Measurements from ENCODE around the gene MPLKIP. TPM values are rescaled to one million over a fixed set of nuclear protein-coding genes. Genes with fewer than 3 reads are reported as not detected.
A peak's percentile ranks its signal among the peaks of the same experiment; 100 is the strongest.
"Not testable (repeated sequence)": the region's sequence is repeated elsewhere in the genome, so short reads cannot be mapped to it uniquely, and the experiment has no call there.

MPLKIP gene
- polyA plus RNA-seq (ENCODE audit: insufficient read length) = 20.4 TPM

GRCh38 chr7:40134428-40135316 lies at the start of gene MPLKIP, which contains the start of gene SUGCT:
TSS of gene MPLKIP (minus strand) at chr7:40134622. CDS start at chr7:40134567, 55 bp downstream.
TSS of gene SUGCT (plus strand) at chr7:40135005.
- peak; percentile 94 for DNase-seq

DNA sequence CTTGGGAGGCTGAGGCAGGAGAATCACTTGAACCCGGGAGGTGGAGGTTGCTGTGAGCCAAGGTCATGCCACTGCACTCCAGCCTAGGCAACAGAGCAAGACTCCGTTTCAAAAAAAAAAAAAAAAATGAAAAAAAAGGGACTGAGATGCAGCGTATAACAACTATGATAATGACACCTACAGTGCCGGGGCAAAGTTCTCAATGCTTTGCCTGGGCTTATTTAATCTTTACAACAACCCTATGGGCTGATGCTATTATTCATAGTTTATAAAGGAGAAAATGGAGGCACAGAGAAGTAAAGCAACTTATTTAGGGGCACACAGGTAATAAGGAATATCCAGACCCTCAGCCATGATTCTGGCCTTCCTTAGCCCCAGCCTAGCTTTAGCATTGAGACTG lies 48.0 kb upstream of the MPLKIP start:
- no peak for DNase-seq

- DNase-seq = no peak
Observed at GRCh38 chr7:40177071-40177470, 42.6 kb upstream of the MPLKIP start.

- no peak for DNase-seq
Observed at GRCh38 chr7:40175725-40176510, 41.5 kb upstream of the MPLKIP start.

DNA sequence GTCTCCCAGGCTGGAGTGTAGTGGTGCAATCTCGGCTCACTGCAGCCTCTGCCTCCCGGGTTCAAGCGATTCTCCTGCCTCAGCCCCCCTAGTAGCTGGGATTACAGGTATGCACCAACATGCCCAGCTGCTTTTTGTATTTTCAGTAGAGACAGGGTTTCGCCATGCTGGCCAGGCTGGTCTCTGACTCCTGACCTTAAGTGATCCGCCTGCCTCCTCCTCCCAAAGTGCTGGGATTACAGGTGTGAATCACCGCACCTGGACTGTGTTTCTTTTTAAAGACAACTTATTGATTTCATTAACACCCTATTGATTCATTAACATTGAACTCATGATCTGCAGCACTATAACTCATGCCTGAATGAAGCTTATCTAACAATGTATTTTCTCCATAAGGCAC lies 40.8 kb upstream of the MPLKIP start:
- not testable (repeated sequence) for DNase-seq

GRCh38 chr7:40173121-40173520 lies 38.7 kb upstream of the MPLKIP start:
- not testable (repeated sequence) for DNase-seq

DNA sequence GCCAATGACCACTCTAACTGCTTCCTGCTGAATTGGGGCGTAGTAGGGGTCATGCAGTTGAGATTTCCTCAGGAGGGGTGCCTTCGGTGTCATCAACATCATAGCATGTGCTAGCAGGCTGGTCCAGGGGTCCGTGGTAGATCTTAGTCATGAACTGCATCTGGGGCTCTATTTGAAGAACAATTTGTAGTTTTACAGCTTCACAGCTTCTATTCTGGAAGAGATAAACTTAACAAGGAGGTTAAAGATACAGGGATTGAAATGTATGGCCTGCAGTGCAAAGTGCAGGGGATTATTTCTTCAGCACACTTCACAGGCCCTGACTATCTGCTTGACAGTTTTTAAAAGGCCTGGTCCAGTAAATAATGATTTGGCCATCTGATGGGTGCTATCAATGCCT lies 33.8 kb upstream of the MPLKIP start:
- DNase-seq = not testable (repeated sequence)

DNA sequence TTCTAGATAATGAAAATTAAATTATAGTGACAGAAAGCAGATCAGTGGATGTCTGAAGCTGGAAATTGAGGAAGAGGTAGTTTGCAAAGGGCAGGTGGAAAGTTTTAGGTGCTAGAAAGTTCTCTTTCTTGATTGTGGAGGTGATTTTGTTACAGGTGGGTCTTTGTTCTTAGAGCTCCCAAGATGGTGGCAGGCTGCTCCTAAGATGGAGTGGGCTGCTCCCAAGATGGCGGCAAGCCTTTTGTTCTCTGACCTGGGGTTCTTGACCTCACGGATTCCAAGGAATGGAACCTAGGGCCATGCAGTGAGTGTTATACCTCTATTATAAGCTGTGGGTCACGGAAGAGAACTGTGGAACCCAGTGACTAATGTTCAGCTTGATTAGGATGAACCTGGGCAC lies 32.9 kb upstream of the MPLKIP start:
- DNase-seq = no peak

GRCh38 chr7:40165216-40165615 lies 30.8 kb upstream of the MPLKIP start:
- DNase-seq = no peak

GRCh38 chr7:40162516-40162915 lies 28.1 kb upstream of the MPLKIP start:
- DNase-seq = no peak

DNA sequence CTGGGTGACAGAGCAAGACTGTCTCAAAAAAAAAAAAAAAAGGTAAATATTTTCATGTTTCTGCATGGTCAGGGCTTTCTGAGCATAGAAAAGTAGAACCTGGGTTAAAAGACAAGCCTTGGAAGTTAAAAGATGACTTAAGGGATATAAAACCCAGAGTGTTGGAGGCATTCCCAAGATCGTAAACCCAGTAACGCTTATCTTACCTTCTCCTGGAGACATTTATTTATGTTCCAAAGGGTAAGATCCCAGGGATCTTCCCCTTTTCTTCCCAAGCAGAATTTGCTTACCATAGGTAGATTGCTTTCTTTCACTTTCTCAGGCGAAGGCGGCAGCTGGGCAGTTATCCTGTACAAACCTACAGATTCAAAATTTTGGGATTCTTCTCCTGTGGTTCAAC lies 22.6 kb upstream of the MPLKIP start:
- no peak for DNase-seq

GRCh38 chr7:40151504-40151903 lies 17.1 kb upstream of the MPLKIP start:
- no peak for DNase-seq

GRCh38 chr7:40148671-40149070 lies 14.2 kb upstream of the MPLKIP start:
- DNase-seq = no peak

DNA sequence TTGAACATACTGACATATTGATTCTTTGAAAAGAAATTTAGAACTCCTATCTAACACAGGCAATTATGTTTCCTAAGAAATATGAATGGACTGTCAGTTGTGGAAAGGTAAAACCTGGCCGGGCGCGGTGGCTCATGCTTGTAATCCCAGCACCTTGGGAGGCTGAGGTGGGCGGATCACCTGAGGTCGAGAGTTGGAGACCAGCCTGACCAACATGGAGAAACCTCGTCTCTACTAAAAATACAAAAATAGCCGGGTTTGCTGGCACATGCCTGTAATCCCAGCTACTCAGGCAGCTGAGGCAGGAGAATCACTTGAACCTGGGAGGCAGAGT lies 13.8 kb upstream of the MPLKIP start:
- not testable (repeated sequence) for DNase-seq

GRCh38 chr7:40147371-40148246 lies 13.2 kb upstream of the MPLKIP start:
- no peak for DNase-seq

DNA sequence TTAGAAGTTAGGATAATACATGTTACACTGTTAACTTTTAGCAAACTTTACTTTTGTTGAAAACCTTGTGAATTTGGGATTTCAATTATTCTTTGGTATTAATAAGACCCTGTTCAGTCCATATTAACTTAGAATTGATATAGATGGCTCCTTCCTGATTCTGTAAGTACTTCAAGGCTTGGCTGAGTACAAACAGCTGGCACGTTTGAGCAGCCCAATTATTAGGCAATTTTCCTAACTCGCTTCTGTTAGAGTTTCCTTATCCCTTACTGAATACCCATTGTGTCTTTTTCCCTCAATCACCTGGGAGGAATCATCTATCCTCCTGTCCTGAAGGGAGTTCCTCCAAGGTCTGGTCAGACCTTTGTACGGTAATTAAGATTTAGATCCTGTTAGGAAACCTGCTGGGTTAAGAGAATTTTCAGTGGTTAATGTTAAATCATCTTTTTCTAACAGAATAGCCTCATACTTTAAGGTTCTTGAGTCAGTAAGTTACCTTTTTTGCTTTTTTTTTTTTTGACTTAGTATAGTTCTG lies 11.2 kb upstream of the MPLKIP start:
- DNase-seq = not testable (repeated sequence)

DNA sequence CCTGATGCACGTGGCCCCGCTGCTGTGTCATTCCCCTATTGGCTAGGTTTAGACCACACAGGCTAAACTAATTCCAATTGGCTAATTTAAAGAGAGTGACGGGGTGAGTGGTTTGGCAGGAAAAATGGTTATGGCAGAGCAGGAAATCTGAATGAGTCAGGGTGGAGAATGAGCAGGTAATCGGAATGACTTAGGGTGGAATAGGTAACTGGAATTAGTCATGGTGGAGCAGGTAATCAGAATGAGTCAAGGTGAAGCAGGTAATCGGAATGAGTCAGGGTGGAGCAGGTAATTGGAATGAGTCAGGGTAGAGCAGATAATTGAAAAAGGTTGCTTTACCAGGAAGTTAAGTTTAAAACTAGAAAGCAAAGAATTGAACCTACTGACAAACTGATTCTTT lies 7.5 kb upstream of the MPLKIP start:
- not testable (repeated sequence) for DNase-seq

- not testable (repeated sequence) for DNase-seq
Observed at GRCh38 chr7:40139891-40140290, 5.5 kb upstream of the MPLKIP start.

GRCh38 chr7:40138973-40139372 lies 4.6 kb upstream of the MPLKIP start:
- no peak for DNase-seq

DNA sequence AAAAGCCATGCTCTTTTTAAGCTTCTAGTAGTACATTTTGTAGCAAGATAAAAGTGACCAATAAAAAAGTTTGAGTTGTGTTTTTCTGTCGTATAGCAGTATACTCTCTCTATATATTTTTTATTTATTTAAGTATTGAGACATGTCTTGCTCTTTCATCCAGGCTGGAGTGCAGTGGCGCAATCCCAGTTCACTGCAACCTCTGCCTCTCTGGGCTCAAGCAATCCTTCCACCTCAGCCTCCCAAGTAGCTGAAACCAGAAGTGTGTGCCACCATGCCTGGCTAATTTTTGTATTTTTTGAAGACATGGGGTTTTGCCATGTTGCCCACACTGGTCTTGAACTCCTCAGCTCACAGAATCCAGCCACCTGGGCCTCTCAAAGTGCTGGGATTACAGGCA lies 3.1 kb upstream of the MPLKIP start:
- DNase-seq = no peak

GRCh38 chr7:40135317-40135610 lies 842 bp upstream of the MPLKIP start:
- no peak for DNase-seq

Data from hindlimb muscle (tissue), 1 donor.